Ovary (tissue), 3 donors: ENCODE measurements around the gene ACMSD.

Experiments used
- POLR2A ChIP-seq: fragments of 450-650 bp; IDR thresholded peaks from one replicate; pipeline ENCODE4 v1.6.1; 2017; ENCODE audit warnings: antibody characterized with exemption, mild to moderate bottlenecking, moderate library complexity
- TF ChIP-seq, protein P1 (sequence below), 3 donors: fragments of 450-650 bp in 2 of 3; fragments of 200-600 bp in 1 of 3; IDR thresholded peaks; one replicate each; pipeline versions ENCODE4 v1.5.1 to v1.8.0; 2016 to 2022; ENCODE audit warnings: antibody characterized with exemption in 3 of 3, mild to moderate bottlenecking in 1 of 3
- donor health status: DM: no; HTN: no; CAD: no.

- no peak for TF ChIP-seq POLR2A
- TF ChIP-seq, protein P1, sequence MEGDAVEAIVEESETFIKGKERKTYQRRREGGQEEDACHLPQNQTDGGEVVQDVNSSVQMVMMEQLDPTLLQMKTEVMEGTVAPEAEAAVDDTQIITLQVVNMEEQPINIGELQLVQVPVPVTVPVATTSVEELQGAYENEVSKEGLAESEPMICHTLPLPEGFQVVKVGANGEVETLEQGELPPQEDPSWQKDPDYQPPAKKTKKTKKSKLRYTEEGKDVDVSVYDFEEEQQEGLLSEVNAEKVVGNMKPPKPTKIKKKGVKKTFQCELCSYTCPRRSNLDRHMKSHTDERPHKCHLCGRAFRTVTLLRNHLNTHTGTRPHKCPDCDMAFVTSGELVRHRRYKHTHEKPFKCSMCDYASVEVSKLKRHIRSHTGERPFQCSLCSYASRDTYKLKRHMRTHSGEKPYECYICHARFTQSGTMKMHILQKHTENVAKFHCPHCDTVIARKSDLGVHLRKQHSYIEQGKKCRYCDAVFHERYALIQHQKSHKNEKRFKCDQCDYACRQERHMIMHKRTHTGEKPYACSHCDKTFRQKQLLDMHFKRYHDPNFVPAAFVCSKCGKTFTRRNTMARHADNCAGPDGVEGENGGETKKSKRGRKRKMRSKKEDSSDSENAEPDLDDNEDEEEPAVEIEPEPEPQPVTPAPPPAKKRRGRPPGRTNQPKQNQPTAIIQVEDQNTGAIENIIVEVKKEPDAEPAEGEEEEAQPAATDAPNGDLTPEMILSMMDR (IDR thresholded peaks at IDR 0.05) = no peak
These were observed at the start of gene ACMSD for GRCh38 chr2:134838143-134838620.
